Colonic mucosa (tissue), 4 donors: ENCODE data around the gene TRPM3. TPM values are rescaled to one million over a fixed set of nuclear protein-coding genes. Genes with fewer than 3 reads are reported as not detected.

Experiments
- DNase-seq: peaks from one replicate; pipeline ENCODE4 v3.0.0-alpha.2; 2020
- H3K27ac ChIP-seq: fragments of 200-600 bp; one replicate; pipeline ENCODE4 v1.8.0; 2021
- H3K27me3 ChIP-seq: fragments of 200-600 bp; one replicate; pipeline ENCODE4 v1.8.0; 2021
- H3K36me3 ChIP-seq: fragments of 200-600 bp; one replicate; pipeline ENCODE4 v1.8.0; 2021
- H3K4me1 ChIP-seq: fragments of 200-600 bp; one replicate; pipeline ENCODE4 v1.8.0; 2021; ENCODE audit warnings: mild to moderate bottlenecking
- H3K4me3 ChIP-seq: fragments of 200-600 bp; one replicate; pipeline ENCODE4 v1.8.0; 2021
- H3K9ac ChIP-seq, 2 donors: one replicate each; pipeline ENCODE4 v1.7.0; 2013; ENCODE audit warnings: control low read depth in 2 of 2, low read depth in 2 of 2, low read length in 2 of 2
- H3K9me3 ChIP-seq: fragments of 200-600 bp; one replicate; pipeline ENCODE4 v1.8.0; 2021
- intact Hi-C: fragments of 100-400 bp; cut with DNase I; formaldehyde crosslinking; loops from one replicate; pipeline ENCODE4 v1.14.1; 2022
- total RNA-seq, 2 donors: library from RNA; stranded (reverse); fragmentation: NEBNext Ultra II Directional in 1 of 2; extraction: Animal tissue kit (Norgen Biotek cat#: 25700) in 1 of 2; gene quantifications; one replicate each; pipeline ENCODE4 v1.2.1, GENCODE V29; 2021
- TF ChIP-seq, protein P1 (sequence below): fragments of 200-600 bp; IDR thresholded peaks from one replicate; pipeline ENCODE4 v1.8.0; 2022; ENCODE audit warnings: antibody characterized with exemption, mild to moderate bottlenecking
- donor health status: healthy.
- donor health status: DM: no; HTN: no; CAD: no.
- donor health status: DM: no; HTN: no; CAD: no.

TRPM3 gene
- total RNA-seq, 2 donors from 2014 or later: 0.32 to 0.35 TPM

DNA sequence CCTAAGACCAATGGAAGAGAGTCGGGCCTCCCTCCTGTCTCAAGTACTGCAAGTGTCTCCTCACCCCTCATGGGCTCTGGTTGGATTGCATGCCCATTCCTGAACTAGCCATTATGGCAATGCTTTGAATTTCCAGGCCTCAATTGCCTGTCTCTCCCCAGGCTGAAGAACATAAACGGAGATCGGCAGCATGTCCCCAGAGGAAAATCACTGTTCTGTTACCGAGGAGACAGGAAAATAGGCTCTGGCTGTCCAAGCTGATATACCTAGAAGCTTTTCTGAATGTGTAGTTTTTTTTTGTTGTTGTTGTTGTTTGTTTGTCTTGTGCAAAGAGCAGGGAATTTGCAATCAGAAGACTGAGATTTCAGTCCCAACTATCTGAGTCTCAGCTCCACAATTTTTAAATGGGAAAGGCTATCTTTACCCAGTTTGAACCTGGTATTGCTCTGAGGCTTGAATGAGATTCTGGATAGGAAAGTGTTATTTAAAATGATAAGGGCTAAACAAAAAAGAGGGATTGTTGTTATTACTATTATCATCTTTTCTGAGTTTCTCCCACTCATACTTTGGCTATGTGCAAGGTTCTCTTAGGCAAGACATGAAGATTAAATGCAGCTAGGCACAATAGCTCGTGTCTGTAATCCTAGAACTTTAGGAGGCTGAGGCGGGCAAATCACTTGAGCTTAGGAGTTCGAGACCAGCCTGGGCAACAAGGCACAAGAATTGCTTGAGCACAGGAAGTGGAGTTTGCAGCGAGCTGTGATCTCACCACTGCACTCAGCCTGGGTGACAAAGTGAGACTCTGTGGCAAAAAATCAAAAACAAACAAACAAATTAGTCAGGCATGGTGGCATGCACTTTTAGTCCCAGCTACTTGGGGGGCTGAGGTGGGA lies 629.7 kb downstream of the TRPM3 start:
- no peaks in the 10 kb centered on the region for H3K36me3 ChIP-seq
- intact Hi-C loops: no loop called here
- H3K27ac ChIP-seq: no peak overlapping the region

DNA sequence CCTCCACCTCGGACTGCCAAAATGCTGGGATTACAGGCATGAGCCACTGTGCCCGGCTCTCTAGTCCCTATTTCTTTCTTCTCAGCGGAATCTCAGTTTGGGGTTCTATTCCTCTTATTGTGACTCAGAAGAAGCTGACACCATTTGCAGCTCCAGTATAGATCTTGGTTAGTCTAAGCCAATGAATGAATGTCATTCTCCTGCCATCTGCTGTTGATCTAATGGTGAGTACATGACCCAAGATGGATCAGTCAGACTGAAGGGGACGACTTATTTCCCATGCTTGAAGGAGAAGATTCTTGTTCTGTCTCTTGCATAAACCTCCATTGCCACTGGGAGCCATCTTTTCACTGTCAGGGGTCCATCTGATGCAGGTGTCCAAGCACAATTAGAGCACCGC lies 630.9 kb downstream of the TRPM3 start:
- H3K36me3 ChIP-seq: no peaks in the 10 kb centered on the region
- H3K4me1 ChIP-seq: no peaks in the 10 kb centered on the region
- no peak overlapping the region for H3K4me3 ChIP-seq
- H3K27me3 ChIP-seq: no peaks in the 10 kb centered on the region
- no peak overlapping the region for H3K9ac ChIP-seq
- H3K9me3 ChIP-seq: no peaks in the 10 kb centered on the region
- H3K27ac ChIP-seq: no peak overlapping the region
- TF ChIP-seq, protein P1, sequence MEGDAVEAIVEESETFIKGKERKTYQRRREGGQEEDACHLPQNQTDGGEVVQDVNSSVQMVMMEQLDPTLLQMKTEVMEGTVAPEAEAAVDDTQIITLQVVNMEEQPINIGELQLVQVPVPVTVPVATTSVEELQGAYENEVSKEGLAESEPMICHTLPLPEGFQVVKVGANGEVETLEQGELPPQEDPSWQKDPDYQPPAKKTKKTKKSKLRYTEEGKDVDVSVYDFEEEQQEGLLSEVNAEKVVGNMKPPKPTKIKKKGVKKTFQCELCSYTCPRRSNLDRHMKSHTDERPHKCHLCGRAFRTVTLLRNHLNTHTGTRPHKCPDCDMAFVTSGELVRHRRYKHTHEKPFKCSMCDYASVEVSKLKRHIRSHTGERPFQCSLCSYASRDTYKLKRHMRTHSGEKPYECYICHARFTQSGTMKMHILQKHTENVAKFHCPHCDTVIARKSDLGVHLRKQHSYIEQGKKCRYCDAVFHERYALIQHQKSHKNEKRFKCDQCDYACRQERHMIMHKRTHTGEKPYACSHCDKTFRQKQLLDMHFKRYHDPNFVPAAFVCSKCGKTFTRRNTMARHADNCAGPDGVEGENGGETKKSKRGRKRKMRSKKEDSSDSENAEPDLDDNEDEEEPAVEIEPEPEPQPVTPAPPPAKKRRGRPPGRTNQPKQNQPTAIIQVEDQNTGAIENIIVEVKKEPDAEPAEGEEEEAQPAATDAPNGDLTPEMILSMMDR: no peak
- no peak for DNase-seq
- intact Hi-C loops: no loop called here

More for the DNA sequence above, 629.7 kb downstream of the TRPM3 start:
- Histone ChIP-seq H3K27me3 (no peaks in the 10 kb centered on the region), H3K9ac (no peak overlapping the region), H3K9me3 (no peaks in the 10 kb centered on the region), H3K4me1 (no peaks in the 10 kb centered on the region), H3K4me3 (no peak overlapping the region)
- TF ChIP-seq, protein P1: no peak
- DNase-seq: no peak

DNA sequence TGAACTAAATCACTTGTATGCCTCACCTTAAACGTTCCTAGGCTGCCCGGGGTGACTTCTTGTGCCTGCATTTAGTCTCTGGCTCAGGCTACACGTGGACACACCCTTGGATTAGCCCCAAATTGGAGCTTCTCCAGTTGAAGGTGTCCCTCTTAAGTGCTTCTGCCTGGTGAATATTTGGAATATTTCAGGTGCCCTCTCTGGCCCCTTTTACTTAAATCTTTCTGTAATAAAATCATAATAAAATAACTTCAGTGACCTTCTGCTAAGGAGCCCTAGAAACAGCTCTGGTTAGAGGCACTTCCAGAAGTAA lies 632.7 kb downstream of the TRPM3 start:
- DNase-seq: no peak
- no peak overlapping the region for H3K27ac ChIP-seq
- no peaks in the 10 kb centered on the region for H3K36me3 ChIP-seq
- TF ChIP-seq, protein P1: no peak
- H3K27me3 ChIP-seq: no peaks in the 10 kb centered on the region
- no peak overlapping the region for H3K4me3 ChIP-seq
- no peaks in the 10 kb centered on the region for H3K9me3 ChIP-seq
- no peaks in the 10 kb centered on the region for H3K4me1 ChIP-seq
- intact Hi-C loops: loop anchor here (10.0 kb wide), 1 partner anchor 116 kb away; no protein-coding TSS in a partner anchor
- H3K9ac ChIP-seq: no peak overlapping the region

DNA sequence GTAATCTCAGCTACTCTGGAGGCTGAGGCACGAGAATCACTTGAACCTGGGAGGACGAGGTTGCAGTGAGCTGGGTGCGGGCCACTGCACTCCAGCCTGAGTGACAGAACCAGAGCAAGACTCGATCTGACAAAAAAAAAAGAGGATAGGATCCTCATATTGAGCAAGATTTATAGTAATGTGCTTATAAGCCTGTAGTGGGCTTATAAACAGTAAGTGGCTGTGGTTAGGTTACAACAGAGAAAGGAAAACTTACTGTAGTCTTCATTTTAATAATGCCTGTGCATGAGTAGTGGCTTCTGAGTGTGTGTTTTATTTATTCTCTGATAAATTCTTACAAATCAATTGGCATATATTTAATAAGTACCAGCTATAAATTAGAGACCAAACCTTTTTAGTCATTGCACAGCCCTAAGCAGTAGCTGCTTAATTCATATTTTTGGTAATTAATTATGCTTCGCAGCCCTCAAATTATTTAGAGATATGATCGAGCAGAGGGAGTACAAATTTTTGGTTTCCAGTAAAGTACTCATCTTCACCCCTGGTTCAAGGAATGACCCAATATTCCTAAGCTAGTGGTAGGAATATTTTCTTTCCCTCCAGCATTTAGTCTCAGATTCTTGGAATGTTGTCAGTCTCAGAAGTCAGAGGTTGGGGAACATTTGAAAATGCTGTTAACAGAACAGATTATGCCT lies 633.2 kb downstream of the TRPM3 start:
- DNase-seq: no peak
- Histone ChIP-seq H3K27ac (no peak overlapping the region), H3K9ac (no peak overlapping the region), H3K27me3 (no peaks in the 10 kb centered on the region), H3K36me3 (no peaks in the 10 kb centered on the region), H3K4me3 (no peak overlapping the region), H3K4me1 (no peaks in the 10 kb centered on the region), H3K9me3 (no peaks in the 10 kb centered on the region)
- TF ChIP-seq, protein P1: no peak
- intact Hi-C loops: loop anchor here (10.0 kb wide), 1 partner anchor 117 kb away; no protein-coding TSS in a partner anchor

DNA sequence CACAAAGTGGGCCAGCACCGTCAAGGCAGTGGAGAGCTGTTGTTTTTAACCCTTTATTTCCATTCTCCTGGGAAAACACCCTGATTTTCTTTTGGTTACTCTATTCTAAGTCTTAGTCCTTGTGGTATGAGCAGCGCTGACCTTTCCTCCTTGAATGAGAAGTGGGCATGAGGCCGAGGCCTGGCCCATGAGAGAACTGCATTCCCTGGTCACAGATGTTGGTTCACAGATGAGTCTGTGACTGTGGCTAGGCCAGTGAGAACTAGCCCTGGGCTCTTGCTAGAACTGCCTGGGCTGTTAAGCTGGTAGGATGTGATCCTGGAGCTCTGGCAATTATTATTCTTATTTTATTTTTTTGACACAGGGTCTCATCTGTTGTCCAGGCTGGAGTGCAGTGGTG lies 635.3 kb downstream of the TRPM3 start:
- Histone ChIP-seq H3K27ac (no peak overlapping the region), H3K4me1 (no peaks in the 10 kb centered on the region), H3K9ac (no peak overlapping the region), H3K36me3 (no peaks in the 10 kb centered on the region), H3K9me3 (no peaks in the 10 kb centered on the region), H3K27me3 (no peaks in the 10 kb centered on the region), H3K4me3 (no peak overlapping the region)
- intact Hi-C loops: loop anchor here (10.0 kb wide), 1 partner anchor 119 kb away; no protein-coding TSS in a partner anchor
- TF ChIP-seq, protein P1: no peak
- no peak for DNase-seq
